ENCODE results near the gene LSAMP. TPM values are rescaled to one million over a fixed set of nuclear protein-coding genes. Genes with fewer than 3 reads are reported as not detected.

The LSAMP gene
- total RNA-seq, 1 donor, result 3.3 TPM

DNA sequence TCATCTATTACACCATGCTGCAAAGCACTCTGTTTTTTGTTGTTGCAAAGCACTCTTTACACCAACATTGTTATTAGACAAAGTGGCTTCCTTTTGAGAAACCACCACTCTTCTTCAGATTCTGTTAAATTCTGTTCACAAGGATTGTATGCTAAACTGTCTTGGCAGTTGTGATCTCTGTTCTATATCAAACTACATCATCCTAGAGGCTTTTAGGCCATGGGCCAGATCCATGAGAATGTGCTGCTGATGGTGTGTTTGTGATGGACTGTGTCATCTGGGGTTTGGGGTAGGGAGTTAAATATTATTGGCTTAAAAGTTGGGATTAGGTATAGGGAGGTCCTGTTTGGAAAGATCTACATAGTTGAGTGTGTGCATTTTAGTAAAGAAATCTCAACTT is 592.2 kb downstream of the LSAMP start:
- Histone ChIP-seq H3K36me3 (ENCODE audit: insufficient read depth, low read length) (no peaks in the 10 kb centered on the region), H3K79me2 (ENCODE audit: insufficient read depth, low read length) (no peaks in the 10 kb centered on the region), H3K27me3 (ENCODE audit: insufficient read depth, low read length) (no peaks in the 10 kb centered on the region), H3K27ac (ENCODE audit: low read depth, low read length) (no peak overlapping the region), H4K20me1 (ENCODE audit: insufficient read depth, low read length) (no peaks in the 10 kb centered on the region), H3K4me3 (ENCODE audit: insufficient read depth, low read length) (no peak overlapping the region), H3K4me2 (ENCODE audit: insufficient read depth, low read length) (no peak overlapping the region), H3K4me1 (ENCODE audit: insufficient read depth, low read length) (no peaks in the 10 kb centered on the region), H3K9me3 (ENCODE audit: low read depth, low read length) (no peaks in the 10 kb centered on the region), H2AFZ (ENCODE audit: low read length) (no peak overlapping the region)
- no peak for DNase-seq (ENCODE audit: insufficient read length, low spot score, missing footprints)
- no peak for TF ChIP-seq CTCF (IDR thresholded peaks at IDR 0.05; ENCODE audit: extremely low read depth, low read depth, low read length)

- no peak overlapping the region for H3K4me2 ChIP-seq (ENCODE audit: insufficient read depth, low read length)
- no peak for TF ChIP-seq CTCF (IDR thresholded peaks at IDR 0.05; ENCODE audit: extremely low read depth, low read depth, low read length)
- DNase-seq (ENCODE audit: insufficient read length, low spot score, missing footprints), result no peak
- H2AFZ ChIP-seq (ENCODE audit: low read length), result no peak overlapping the region
- no peak overlapping the region for H3K4me3 ChIP-seq (ENCODE audit: insufficient read depth, low read length)
- no peaks in the 10 kb centered on the region for H4K20me1 ChIP-seq (ENCODE audit: insufficient read depth, low read length)
- H3K36me3 ChIP-seq (ENCODE audit: insufficient read depth, low read length), result no peaks in the 10 kb centered on the region
- H3K79me2 ChIP-seq (ENCODE audit: insufficient read depth, low read length), result no peaks in the 10 kb centered on the region
- H3K4me1 ChIP-seq (ENCODE audit: insufficient read depth, low read length), result no peaks in the 10 kb centered on the region
- no peaks in the 10 kb centered on the region for H3K9me3 ChIP-seq (ENCODE audit: low read depth, low read length)
- no peak overlapping the region for H3K27ac ChIP-seq (ENCODE audit: low read depth, low read length)
- no peaks in the 10 kb centered on the region for H3K27me3 ChIP-seq (ENCODE audit: insufficient read depth, low read length)
These were observed 593.0 kb downstream of the LSAMP start for GRCh38 chr3:115852278-115852677.

DNA sequence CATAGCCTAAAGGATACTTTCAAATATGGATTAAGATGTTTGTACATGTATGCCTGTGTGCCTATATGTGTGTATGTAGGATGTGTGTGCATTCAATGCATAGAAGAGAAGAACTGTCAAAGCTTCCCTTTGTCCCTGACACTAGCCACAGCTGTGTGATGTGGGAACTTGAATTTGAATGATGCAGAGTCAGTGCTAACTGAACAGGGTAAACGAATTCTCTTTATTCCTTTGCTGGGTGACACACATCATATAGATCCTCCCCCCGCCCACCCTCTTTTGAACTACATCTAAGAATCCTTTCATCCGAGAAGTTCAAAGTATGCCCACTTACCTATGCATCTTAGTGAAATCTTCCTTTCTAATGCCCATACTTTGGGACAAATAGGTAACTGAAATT is 593.7 kb downstream of the LSAMP start:
- no peak overlapping the region for H3K4me2 ChIP-seq (ENCODE audit: insufficient read depth, low read length)
- H4K20me1 ChIP-seq (ENCODE audit: insufficient read depth, low read length), result no peaks in the 10 kb centered on the region
- TF ChIP-seq CTCF (IDR thresholded peaks at IDR 0.05; ENCODE audit: extremely low read depth, low read depth, low read length), result no peak
- H3K79me2 ChIP-seq (ENCODE audit: insufficient read depth, low read length), result no peaks in the 10 kb centered on the region
- H3K27ac ChIP-seq (ENCODE audit: low read depth, low read length), result no peak overlapping the region
- no peak overlapping the region for H3K4me3 ChIP-seq (ENCODE audit: insufficient read depth, low read length)
- H3K36me3 ChIP-seq (ENCODE audit: insufficient read depth, low read length), result no peaks in the 10 kb centered on the region
- H2AFZ ChIP-seq (ENCODE audit: low read length), result no peak overlapping the region
- no peaks in the 10 kb centered on the region for H3K4me1 ChIP-seq (ENCODE audit: insufficient read depth, low read length)
- no peak for DNase-seq (ENCODE audit: insufficient read length, low spot score, missing footprints)
- no peaks in the 10 kb centered on the region for H3K9me3 ChIP-seq (ENCODE audit: low read depth, low read length)
- no peaks in the 10 kb centered on the region for H3K27me3 ChIP-seq (ENCODE audit: insufficient read depth, low read length)

GRCh38 chr3:115848641-115849040 is 596.6 kb downstream of the LSAMP start:
- no peak for TF ChIP-seq CTCF (IDR thresholded peaks at IDR 0.05; ENCODE audit: extremely low read depth, low read depth, low read length)
- Histone ChIP-seq H4K20me1 (ENCODE audit: insufficient read depth, low read length) (no peaks in the 10 kb centered on the region), H3K4me1 (ENCODE audit: insufficient read depth, low read length) (no peaks in the 10 kb centered on the region), H2AFZ (ENCODE audit: low read length) (no peak overlapping the region), H3K9me3 (ENCODE audit: low read depth, low read length) (no peaks in the 10 kb centered on the region), H3K27ac (ENCODE audit: low read depth, low read length) (no peak overlapping the region), H3K36me3 (ENCODE audit: insufficient read depth, low read length) (no peaks in the 10 kb centered on the region), H3K4me2 (ENCODE audit: insufficient read depth, low read length) (no peak overlapping the region), H3K79me2 (ENCODE audit: insufficient read depth, low read length) (no peaks in the 10 kb centered on the region), H3K27me3 (ENCODE audit: insufficient read depth, low read length) (no peaks in the 10 kb centered on the region), H3K4me3 (ENCODE audit: insufficient read depth, low read length) (no peak overlapping the region)
- no peak for DNase-seq (ENCODE audit: insufficient read length, low spot score, missing footprints)

Data from osteoblast (primary cell).